ENCODE data around the gene SYT1. TPM values are rescaled to one million over a fixed set of nuclear protein-coding genes. Genes with fewer than 3 reads are reported as not detected.

The SYT1 gene
- total and polyA plus RNA-seq, 2 of the 8 experiments (the other 6 are each of a cell fraction or from before 2014, with no cell fraction given), result 11.0 to 34.6 TPM

DNA sequence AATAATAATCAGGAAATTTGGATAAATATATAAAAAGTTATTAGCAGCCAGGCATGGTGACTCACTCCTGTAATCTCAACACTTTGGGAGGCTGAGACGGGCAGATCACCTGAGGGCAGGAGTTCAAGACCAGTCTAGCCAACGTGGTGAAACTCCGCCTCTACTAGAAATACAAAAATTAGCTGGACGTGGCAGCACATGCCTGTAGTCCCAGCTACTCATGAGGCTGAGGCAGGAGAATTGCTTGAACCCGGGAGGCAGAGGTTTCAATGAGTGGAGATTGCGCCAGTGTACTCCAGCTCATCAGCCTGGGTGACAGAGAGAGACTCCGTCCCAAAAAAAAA is 64.5 kb downstream of the SYT1 start:
- no peak overlapping the region for H3K4me3 ChIP-seq (ENCODE audit: extremely low read depth in 1 of 4, insufficient read depth in 2 of 4, low read depth in 3 of 4, low read length in 4 of 4)
- H3K36me3 ChIP-seq (ENCODE audit: control insufficient read depth in 2 of 4, insufficient read depth in 4 of 4, low read length in 3 of 4), result no peaks in the 10 kb centered on the region
- H3K14ac ChIP-seq (ENCODE audit: insufficient read length), result no peak overlapping the region
- no peak overlapping the region for H2BK120ac ChIP-seq (replicated peaks; ENCODE audit: low read depth, low read length)
- H2AK5ac ChIP-seq (ENCODE audit: low read depth, low read length), result no peak overlapping the region
- peaks cover 0 to 1% of the 10 kb centered on the region in 2 experiments for H4K20me1 ChIP-seq (replicated peaks in 1 of 2; ENCODE audit: control insufficient read depth in 1 of 2, insufficient read depth in 2 of 2, low read length in 2 of 2)
- no peak overlapping the region for H2BK5ac ChIP-seq (ENCODE audit: low read depth, low read length)
- H2BK12ac ChIP-seq (ENCODE audit: low read depth, low read length), result no peak overlapping the region
- H3K23ac ChIP-seq (ENCODE audit: insufficient read length), result no peak overlapping the region
- no peak overlapping the region for H4K91ac ChIP-seq (replicated peaks; ENCODE audit: insufficient read length, low read length)
- WGBS, 2 experiments (ENCODE audit: extremely low coverage in 1 of 2, insufficient coverage in 1 of 2, insufficient read length in 1 of 2, insufficient replicate concordance in 2 of 2, low coverage in 1 of 2, low lambda C conversion rate in 2 of 2, missing lambda C conversion rate in 1 of 2), result 90% methylated on average over 5 of the region's 7 CpGs; no CpG with 5 or more reads in 1 of the 2 experiments
- ChIA-PET CTCF (ENCODE audit: partially characterized antibody) (interaction anchor here (1.5 kb wide), 1 partner anchor 10 kb away, joined by 3 read pairs; no protein-coding TSS in a partner anchor), POLR2A (ENCODE audit: partially characterized antibody) (no interaction called here)
- no peaks in the 10 kb centered on the region for H3K79me2 ChIP-seq (ENCODE audit: control insufficient read depth in 1 of 2, insufficient read depth in 2 of 2, low read length in 2 of 2)
- no peaks in the 10 kb centered on the region for H3K9me3 ChIP-seq (ENCODE audit: insufficient read depth in 2 of 2, low read depth in 1 of 2, low read length in 1 of 2)
- H4K8ac ChIP-seq (ENCODE audit: extremely low read depth, insufficient read depth, low read length), result no peak overlapping the region
- no peaks in the 10 kb centered on the region for H3K4me1 ChIP-seq (replicated peaks in 1 of 4; ENCODE audit: control insufficient read depth in 3 of 4, insufficient read depth in 4 of 4, low read length in 3 of 4)
- no peak overlapping the region for H3K27ac ChIP-seq (ENCODE audit: low read depth, low read length)
- no peak overlapping the region for H3K18ac ChIP-seq (ENCODE audit: extremely low read depth, low read length)
- H3K23me2 ChIP-seq (ENCODE audit: low read depth, low read length), result no peaks in the 10 kb centered on the region
- TF ChIP-seq SIN3A (conservative IDR thresholded peaks at IDR 0.05 in 1 of 2, IDR thresholded peaks at IDR 0.05 in 1 of 2; ENCODE audit: low read depth in 1 of 2, low read length in 2 of 2), result no peak
- TF ChIP-seq, protein P1, sequence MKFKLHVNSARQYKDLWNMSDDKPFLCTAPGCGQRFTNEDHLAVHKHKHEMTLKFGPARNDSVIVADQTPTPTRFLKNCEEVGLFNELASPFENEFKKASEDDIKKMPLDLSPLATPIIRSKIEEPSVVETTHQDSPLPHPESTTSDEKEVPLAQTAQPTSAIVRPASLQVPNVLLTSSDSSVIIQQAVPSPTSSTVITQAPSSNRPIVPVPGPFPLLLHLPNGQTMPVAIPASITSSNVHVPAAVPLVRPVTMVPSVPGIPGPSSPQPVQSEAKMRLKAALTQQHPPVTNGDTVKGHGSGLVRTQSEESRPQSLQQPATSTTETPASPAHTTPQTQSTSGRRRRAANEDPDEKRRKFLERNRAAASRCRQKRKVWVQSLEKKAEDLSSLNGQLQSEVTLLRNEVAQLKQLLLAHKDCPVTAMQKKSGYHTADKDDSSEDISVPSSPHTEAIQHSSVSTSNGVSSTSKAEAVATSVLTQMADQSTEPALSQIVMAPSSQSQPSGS (IDR thresholded peaks at IDR 0.05; ENCODE audit: low read length), result no peak
- TF ChIP-seq CBX8 (IDR thresholded peaks at IDR 0.05; ENCODE audit: borderline replicate concordance, low read depth, low read length), result no peak
- no peaks in the 10 kb centered on the region for H3K27me3 ChIP-seq (replicated peaks in 1 of 4; ENCODE audit: control insufficient read depth in 3 of 4, extremely low read depth in 1 of 4, insufficient read depth in 3 of 4, low read length in 3 of 4)
- no peaks in the 10 kb centered on the region for H3K79me1 ChIP-seq (ENCODE audit: low read depth, low read length)
- no peak for FAIRE-seq
- H3K56ac ChIP-seq (replicated peaks; ENCODE audit: insufficient read length, low read depth, low read length), result no peak overlapping the region
- no peak overlapping the region for H4K5ac ChIP-seq (ENCODE audit: insufficient read length, low read depth, low read length)
- no peak overlapping the region for H3K4me2 ChIP-seq (ENCODE audit: insufficient read depth in 1 of 2, low read depth in 2 of 2, low read length in 2 of 2)
- H3K4ac ChIP-seq (replicated peaks; ENCODE audit: insufficient read length, low read depth, low read length), result no peak overlapping the region
- DNase-seq (ENCODE audit: low read depth in 1 of 2, low spot score in 2 of 2), result no peak
- H2BK20ac ChIP-seq (ENCODE audit: low read length), result no peak overlapping the region
- H3K9ac ChIP-seq (replicated peaks in 1 of 4; ENCODE audit: extremely low read depth in 1 of 4, low read depth in 3 of 4, low read length in 3 of 4), result no peak overlapping the region
- H2AFZ ChIP-seq (ENCODE audit: low read length), result no peak overlapping the region
- H2BK15ac ChIP-seq (ENCODE audit: low read length), result no peak overlapping the region

Data from H1 (cell line).